B cell (primary cell): ENCODE measurements around the gene POLR1B.
"Not testable (repeated sequence)": the region's sequence is repeated elsewhere in the genome, so short reads cannot be mapped to it uniquely, and the experiment has no call there.

Experiments
- CTCF ChIP-seq: fragments of 200-600 bp; IDR thresholded peaks from one replicate; pipeline ENCODE4 v1.8.0; 2022; ENCODE audit warnings: antibody characterized with exemption, mild to moderate bottlenecking
- EZH2 ChIP-seq: IDR thresholded peaks from 2 replicates; pipeline ENCODE4 v1.6.1; 2012; ENCODE audit warnings: borderline replicate concordance, low read depth, mild to moderate bottlenecking, moderate library complexity, low read length; ENCODE audit not compliant: insufficient read depth, poor library complexity, severe bottlenecking

DNA sequence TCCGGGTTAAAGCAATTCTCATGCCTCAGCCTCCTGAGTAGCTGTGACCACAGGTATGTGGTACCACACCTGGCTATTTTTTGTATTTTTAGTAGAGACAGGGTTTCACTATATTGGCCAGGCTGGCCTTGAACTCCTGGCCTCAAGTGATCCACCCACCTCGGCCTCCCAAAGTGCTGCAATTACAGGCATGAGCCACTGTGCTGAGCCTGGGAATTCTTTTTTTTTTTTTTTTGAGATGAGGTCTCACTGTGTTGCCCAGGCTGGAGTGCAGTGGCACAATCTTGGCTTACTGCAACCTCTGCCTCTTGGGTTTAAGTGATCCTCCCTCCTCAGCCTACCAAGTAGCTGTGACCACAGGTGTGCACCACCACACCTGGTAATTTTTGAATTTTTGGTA is 73.5 kb downstream of the POLR1B start:
- TF ChIP-seq CTCF, EZH2: not testable (repeated sequence)
